Liver (tissue), 9 donors: ENCODE results near the gene SLC5A5. TPM values are rescaled to one million over a fixed set of nuclear protein-coding genes. Genes with fewer than 3 reads are reported as not detected.

ENCODE experiments used
- DNase-seq: peaks from one replicate; pipeline ENCODE4 v3.0.0-alpha.2; 2017; ENCODE audit warnings: low spot score
- H3K27ac ChIP-seq, 2 donors: one replicate each; pipeline ENCODE4 v1.7.0; 2013; ENCODE audit warnings: inconsistent platforms in 2 of 2, low read length in 2 of 2, control low read depth in 1 of 2, low read depth in 1 of 2, mild to moderate bottlenecking in 1 of 2
- H3K27me3 ChIP-seq, 4 donors: one replicate each; pipeline versions ENCODE4 v1.6.1 to v1.7.0; 2013; ENCODE audit warnings: low read length in 3 of 4, inconsistent platforms in 1 of 4, mild to moderate bottlenecking in 1 of 4, moderate library complexity in 1 of 4; ENCODE audit not compliant: control insufficient read depth in 4 of 4, insufficient read depth in 4 of 4
- H3K36me3 ChIP-seq, 4 donors: one replicate each; pipeline versions ENCODE4 v1.6.1 to v1.7.0; 2013; ENCODE audit warnings: low read length in 3 of 4, mild to moderate bottlenecking in 3 of 4, low read depth in 1 of 4, moderate library complexity in 1 of 4; ENCODE audit not compliant: control insufficient read depth in 4 of 4, insufficient read depth in 3 of 4
- H3K4me1 ChIP-seq, 4 donors: one replicate each; pipeline versions ENCODE4 v1.6.1 to v1.7.0; 2013; ENCODE audit warnings: low read length in 3 of 4, mild to moderate bottlenecking in 3 of 4, moderate library complexity in 1 of 4; ENCODE audit not compliant: control insufficient read depth in 4 of 4, insufficient read depth in 4 of 4
- H3K4me3 ChIP-seq, 3 donors: one replicate each; pipeline versions ENCODE4 v1.6.1 to v1.7.0; 2013; ENCODE audit warnings: low read length in 3 of 3, control low read depth in 1 of 3, low read depth in 1 of 3, mild to moderate bottlenecking in 1 of 3
- H3K9ac ChIP-seq, 2 donors: one replicate each; pipeline ENCODE4 v1.7.0; 2013; ENCODE audit warnings: low read length in 2 of 2, mild to moderate bottlenecking in 2 of 2, moderate library complexity in 2 of 2, control low read depth in 1 of 2, low read depth in 1 of 2
- H3K9me3 ChIP-seq, 4 donors: one replicate each; pipeline versions ENCODE4 v1.6.1 to v1.7.0; 2013; ENCODE audit warnings: low read length in 3 of 4; ENCODE audit not compliant: control insufficient read depth in 4 of 4
- EGR1 ChIP-seq, 2 donors: IDR thresholded peaks; 2 replicates each; pipeline ENCODE4 v1.6.1; 2016 to 2018; ENCODE audit warnings: antibody characterized with exemption in 2 of 2, low read depth in 2 of 2
- HNF4A ChIP-seq, 2 donors: conservative IDR thresholded peaks; 2 replicates each; pipeline ENCODE4 v1.6.1; 2016; ENCODE audit warnings: antibody characterized with exemption in 2 of 2, mild to moderate bottlenecking in 2 of 2
- JUND ChIP-seq, 2 donors: IDR thresholded peaks; 2 replicates each; pipeline ENCODE4 v1.6.1; 2016; ENCODE audit warnings: antibody characterized with exemption in 2 of 2
- NR2F2 ChIP-seq: IDR thresholded peaks from 2 replicates; pipeline ENCODE4 v1.6.1; 2016; ENCODE audit warnings: antibody characterized with exemption
- RXRA ChIP-seq, 2 donors: IDR thresholded peaks; 2 replicates each; pipeline ENCODE4 v1.6.1; 2017 to 2018; ENCODE audit warnings: antibody characterized with exemption in 2 of 2, mild to moderate bottlenecking in 1 of 2
- YY1 ChIP-seq: IDR thresholded peaks from 2 replicates; pipeline ENCODE4 v1.6.1; 2016; ENCODE audit warnings: antibody characterized with exemption, mild to moderate bottlenecking
- WGBS: extraction: QIAGEN DNeasy Blood & Tissue Kit; methylation state at CpG from one replicate; pipeline ENCODE4 v1.1.7; 2013; 5-methylcytosine and 5-hydroxymethylcytosine counted together
- polyA plus RNA-seq, 2 donors: library from polyadenylated mRNA; stranded (reverse) in 1 of 2; unstranded in 1 of 2; fragments of 200-250 nt in 1 of 2; fragments of >200 nt in 1 of 2; fragmentation: Nextera tagmentation in 1 of 2; extraction: Ambion mirVana in 1 of 2; gene quantifications; one replicate each; pipeline versions ENCODE4 v1.2.1 to v1.2.3, GENCODE V29; 2013 to 2015
- total RNA-seq, 2 donors: library from RNA; depleted of rRNA; stranded (reverse); fragments of >200 nt; gene quantifications; one replicate each; pipeline ENCODE4 v1.2.3, GENCODE V29; 2014
- TF ChIP-seq, protein P1 (sequence below): IDR thresholded peaks from 2 replicates; pipeline ENCODE4 v1.6.1; 2016; ENCODE audit warnings: antibody characterized with exemption
- TF ChIP-seq, protein P2 (sequence below): IDR thresholded peaks from 2 replicates; pipeline ENCODE4 v1.6.1; 2016; ENCODE audit warnings: antibody characterized with exemption, mild to moderate bottlenecking
- TF ChIP-seq, protein P3 (sequence below): IDR thresholded peaks from 2 replicates; pipeline ENCODE4 v1.6.1; 2016; ENCODE audit warnings: antibody characterized with exemption
- TF ChIP-seq, protein P4 (sequence below): IDR thresholded peaks from 2 replicates; pipeline ENCODE4 v1.6.1; 2016; ENCODE audit warnings: antibody characterized with exemption
- donor health status: healthy.
- donor health status: healthy.
- donor health status: healthy.
- donor health status: healthy.
- donor health status: healthy.

SLC5A5 gene
- total and polyA plus RNA-seq, 4 donors = 0.09 TPM; not detected in 3

DNA sequence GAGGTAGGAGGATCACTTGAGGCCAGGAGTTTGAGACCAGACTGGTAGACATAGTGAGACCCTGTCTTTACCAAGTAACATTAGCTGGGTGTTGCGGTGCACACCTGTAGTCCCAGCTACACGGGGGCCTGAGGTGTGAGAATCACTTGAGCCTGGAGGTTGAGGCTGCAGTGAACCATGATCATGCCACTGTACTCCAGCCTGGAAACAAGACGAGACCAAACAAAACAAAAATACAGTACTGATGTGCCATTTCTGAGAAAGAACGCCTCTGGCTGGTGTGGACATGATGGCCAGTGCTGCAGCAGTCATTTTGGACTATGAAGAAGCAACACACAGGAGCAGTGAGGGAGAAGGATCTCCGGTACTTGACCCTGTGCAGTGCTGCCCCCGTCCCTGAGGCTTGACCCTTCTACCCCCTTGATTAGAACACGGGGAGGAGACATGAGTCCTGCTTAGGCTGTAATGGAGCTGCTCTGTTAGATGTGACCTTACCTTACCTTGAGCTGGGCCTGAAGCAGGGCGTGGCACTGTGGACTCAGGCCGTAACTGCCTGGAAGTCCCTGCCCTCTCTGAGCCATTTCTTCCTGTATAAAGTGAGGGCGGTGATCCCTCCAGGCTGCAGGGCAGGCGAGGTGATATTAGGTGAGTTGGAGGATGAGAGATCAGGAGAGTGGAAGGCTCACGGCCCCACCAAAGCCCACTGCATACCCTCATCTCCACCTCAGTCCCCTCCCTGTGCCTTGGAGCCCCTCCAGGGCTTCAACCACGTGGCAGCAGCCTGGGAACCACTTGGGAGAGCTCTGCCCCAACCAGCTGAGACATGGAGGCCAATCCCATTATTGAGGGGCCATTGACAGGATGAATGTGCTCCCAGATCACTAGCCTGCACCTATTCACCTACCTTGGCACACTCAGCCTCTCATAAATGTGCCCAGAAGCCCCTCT lies 6.1 kb upstream of the SLC5A5 start:
- Histone ChIP-seq H3K27ac (no peak overlapping the region), H3K4me1 (peaks cover 3 to 14% (median 10%) of the 10 kb centered on the region in 4 donors), H3K36me3 (peaks cover 17 to 31% (median 25%) of the 10 kb centered on the region in 4 donors), H3K27me3 (peaks cover 0 to 2% (median 0%) of the 10 kb centered on the region in 4 donors), H3K9ac (no peak overlapping the region), H3K9me3 (no peaks in the 10 kb centered on the region), H3K4me3 (no peak overlapping the region)
- no peak for DNase-seq
- 69% methylated on average over 13 of the region's 13 CpGs for WGBS
- TF ChIP-seq RXRA (IDR thresholded peaks at IDR 0.05) (peak in 1 of 2 donors; percentile 20), HNF4A (conservative IDR thresholded peaks at IDR 0.05) (no peak)

DNA sequence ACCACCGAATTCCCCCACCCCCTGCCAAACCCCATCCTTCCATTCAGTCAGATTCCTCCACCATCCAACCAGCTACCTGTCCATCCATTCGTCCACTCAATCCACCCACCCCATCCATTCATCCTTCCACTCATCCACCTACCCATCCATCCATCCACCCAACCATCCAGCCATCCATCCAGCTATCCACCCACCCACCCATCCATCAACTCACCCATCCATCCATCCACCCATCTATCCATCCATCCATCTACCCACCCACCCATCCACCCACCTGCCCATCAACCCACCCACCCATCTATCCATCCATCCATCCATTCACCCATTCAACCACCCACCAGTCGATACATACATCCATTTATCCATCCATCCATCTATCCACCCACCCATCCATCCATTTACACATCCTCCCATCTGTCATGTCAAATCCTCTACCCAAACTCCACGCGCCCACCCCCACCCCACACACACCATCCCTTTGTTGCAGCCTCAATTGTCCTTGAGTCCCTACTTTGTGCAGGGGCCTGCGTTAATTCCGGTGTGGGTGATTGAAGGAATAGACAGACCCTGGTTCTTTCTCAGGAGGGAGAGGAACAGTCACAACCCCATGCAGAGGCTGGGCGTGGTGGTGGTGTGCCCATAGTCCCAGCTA lies 5.3 kb upstream of the SLC5A5 start:
- WGBS = 89% methylated on average over 8 of the region's 8 CpGs
- Histone ChIP-seq H3K27ac (no peak overlapping the region), H3K9ac (no peak overlapping the region), H3K4me3 (no peak overlapping the region), H3K9me3 (no peaks in the 10 kb centered on the region), H3K36me3 (peaks cover 17 to 31% (median 24%) of the 10 kb centered on the region in 4 donors), H3K4me1 (peaks cover 1 to 6% (median 3%) of the 10 kb centered on the region in 4 donors), H3K27me3 (peaks cover 0 to 5% (median 3%) of the 10 kb centered on the region in 4 donors)
- TF ChIP-seq, protein P1, sequence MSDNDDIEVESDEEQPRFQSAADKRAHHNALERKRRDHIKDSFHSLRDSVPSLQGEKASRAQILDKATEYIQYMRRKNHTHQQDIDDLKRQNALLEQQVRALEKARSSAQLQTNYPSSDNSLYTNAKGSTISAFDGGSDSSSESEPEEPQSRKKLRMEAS = no peak
- TF ChIP-seq, protein P2, sequence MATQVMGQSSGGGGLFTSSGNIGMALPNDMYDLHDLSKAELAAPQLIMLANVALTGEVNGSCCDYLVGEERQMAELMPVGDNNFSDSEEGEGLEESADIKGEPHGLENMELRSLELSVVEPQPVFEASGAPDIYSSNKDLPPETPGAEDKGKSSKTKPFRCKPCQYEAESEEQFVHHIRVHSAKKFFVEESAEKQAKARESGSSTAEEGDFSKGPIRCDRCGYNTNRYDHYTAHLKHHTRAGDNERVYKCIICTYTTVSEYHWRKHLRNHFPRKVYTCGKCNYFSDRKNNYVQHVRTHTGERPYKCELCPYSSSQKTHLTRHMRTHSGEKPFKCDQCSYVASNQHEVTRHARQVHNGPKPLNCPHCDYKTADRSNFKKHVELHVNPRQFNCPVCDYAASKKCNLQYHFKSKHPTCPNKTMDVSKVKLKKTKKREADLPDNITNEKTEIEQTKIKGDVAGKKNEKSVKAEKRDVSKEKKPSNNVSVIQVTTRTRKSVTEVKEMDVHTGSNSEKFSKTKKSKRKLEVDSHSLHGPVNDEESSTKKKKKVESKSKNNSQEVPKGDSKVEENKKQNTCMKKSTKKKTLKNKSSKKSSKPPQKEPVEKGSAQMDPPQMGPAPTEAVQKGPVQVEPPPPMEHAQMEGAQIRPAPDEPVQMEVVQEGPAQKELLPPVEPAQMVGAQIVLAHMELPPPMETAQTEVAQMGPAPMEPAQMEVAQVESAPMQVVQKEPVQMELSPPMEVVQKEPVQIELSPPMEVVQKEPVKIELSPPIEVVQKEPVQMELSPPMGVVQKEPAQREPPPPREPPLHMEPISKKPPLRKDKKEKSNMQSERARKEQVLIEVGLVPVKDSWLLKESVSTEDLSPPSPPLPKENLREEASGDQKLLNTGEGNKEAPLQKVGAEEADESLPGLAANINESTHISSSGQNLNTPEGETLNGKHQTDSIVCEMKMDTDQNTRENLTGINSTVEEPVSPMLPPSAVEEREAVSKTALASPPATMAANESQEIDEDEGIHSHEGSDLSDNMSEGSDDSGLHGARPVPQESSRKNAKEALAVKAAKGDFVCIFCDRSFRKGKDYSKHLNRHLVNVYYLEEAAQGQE = no peak
- TF ChIP-seq, protein P3, sequence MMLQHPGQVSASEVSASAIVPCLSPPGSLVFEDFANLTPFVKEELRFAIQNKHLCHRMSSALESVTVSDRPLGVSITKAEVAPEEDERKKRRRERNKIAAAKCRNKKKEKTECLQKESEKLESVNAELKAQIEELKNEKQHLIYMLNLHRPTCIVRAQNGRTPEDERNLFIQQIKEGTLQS = no peak
- TF ChIP-seq, protein P4, sequence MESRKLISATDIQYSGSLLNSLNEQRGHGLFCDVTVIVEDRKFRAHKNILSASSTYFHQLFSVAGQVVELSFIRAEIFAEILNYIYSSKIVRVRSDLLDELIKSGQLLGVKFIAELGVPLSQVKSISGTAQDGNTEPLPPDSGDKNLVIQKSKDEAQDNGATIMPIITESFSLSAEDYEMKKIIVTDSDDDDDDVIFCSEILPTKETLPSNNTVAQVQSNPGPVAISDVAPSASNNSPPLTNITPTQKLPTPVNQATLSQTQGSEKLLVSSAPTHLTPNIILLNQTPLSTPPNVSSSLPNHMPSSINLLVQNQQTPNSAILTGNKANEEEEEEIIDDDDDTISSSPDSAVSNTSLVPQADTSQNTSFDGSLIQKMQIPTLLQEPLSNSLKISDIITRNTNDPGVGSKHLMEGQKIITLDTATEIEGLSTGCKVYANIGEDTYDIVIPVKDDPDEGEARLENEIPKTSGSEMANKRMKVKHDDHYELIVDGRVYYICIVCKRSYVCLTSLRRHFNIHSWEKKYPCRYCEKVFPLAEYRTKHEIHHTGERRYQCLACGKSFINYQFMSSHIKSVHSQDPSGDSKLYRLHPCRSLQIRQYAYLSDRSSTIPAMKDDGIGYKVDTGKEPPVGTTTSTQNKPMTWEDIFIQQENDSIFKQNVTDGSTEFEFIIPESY = no peak
- TF ChIP-seq NR2F2 (no peak), YY1 (no peak), EGR1 (IDR thresholded peaks at IDR 0.05; ENCODE audit: low read depth in 2 of 2) (no peak), HNF4A (conservative IDR thresholded peaks at IDR 0.05) (no peak), JUND (IDR thresholded peaks at IDR 0.05) (no peak)
- no peak for DNase-seq
